Left ventricle myocardium inferior (tissue), 1 donor: Measurements from ENCODE around the gene UGT1A10. TPM values are rescaled to one million over a fixed set of nuclear protein-coding genes. Genes with fewer than 3 reads are reported as not detected.
A peak's percentile ranks its signal among the peaks of the same experiment; 100 is the strongest.

ENCODE experiments used
- DNase-seq: peaks from one replicate; pipeline ENCODE4 v3.0.0-alpha.2; 2020
- H3K27ac ChIP-seq: fragments of 200-600 bp; replicated peaks from 2 replicates; pipeline ENCODE4 v1.8.0; 2021
- H3K27me3 ChIP-seq: fragments of 200-600 bp; 2 replicates; pipeline ENCODE4 v1.8.0; 2021; ENCODE audit warnings: low read depth
- H3K36me3 ChIP-seq: fragments of 200-600 bp; 2 replicates; pipeline ENCODE4 v1.8.0; 2021
- H3K4me1 ChIP-seq: fragments of 200-600 bp; 2 replicates; pipeline ENCODE4 v1.8.0; 2021
- H3K4me3 ChIP-seq: fragments of 200-600 bp; 2 replicates; pipeline ENCODE4 v1.8.0; 2021; ENCODE audit warnings: mild to moderate bottlenecking, moderate library complexity
- H3K9me3 ChIP-seq: fragments of 200-600 bp; replicated peaks from 2 replicates; pipeline ENCODE4 v1.8.0; 2021
- CTCF ChIP-seq: fragments of 200-600 bp; IDR thresholded peaks from 2 replicates; pipeline ENCODE4 v1.8.0; 2021; ENCODE audit warnings: antibody characterized with exemption, mild to moderate bottlenecking, borderline replicate concordance
- intact Hi-C: fragments of 100-400 bp; cut with micrococcal nuclease; formaldehyde crosslinking; loops from one replicate; pipeline ENCODE4 v1.11.0; 2022
- total RNA-seq: library from RNA; stranded (reverse); fragmentation: NEBNext Ultra II Directional; extraction: Animal tissue kit (Norgen Biotek cat#: 25700); gene quantifications from one replicate; pipeline ENCODE4 v1.2.1, GENCODE V29; 2021
- donor health status: DM: no; HTN: yes; CAD: no; lungs with severe emphysema.

The UGT1A10 gene
- total RNA-seq, 1 donor from 2014 or later, result not detected

- Histone ChIP-seq H3K9me3 (peaks cover 22% of the 10 kb centered on the region), H3K4me3 (no peak overlapping the region), H3K4me1 (no peaks in the 10 kb centered on the region), H3K27ac (no peak overlapping the region), H3K27me3 (peaks cover 21% of the 10 kb centered on the region), H3K36me3 (no peaks in the 10 kb centered on the region)
- intact Hi-C loops, result no loop called here
- no peak for TF ChIP-seq CTCF
- no peak for DNase-seq
Observed at GRCh38 chr2:233705911-233706506, 69.8 kb downstream of the UGT1A10 start.

GRCh38 chr2:233706720-233707119, 70.5 kb downstream of the UGT1A10 start:
- no peak overlapping the region for H3K4me3 ChIP-seq
- no peaks in the 10 kb centered on the region for H3K36me3 ChIP-seq
- no peaks in the 10 kb centered on the region for H3K4me1 ChIP-seq
- intact Hi-C loops, result no loop called here
- DNase-seq, result no peak
- H3K9me3 ChIP-seq, result peaks cover 22% of the 10 kb centered on the region
- H3K27ac ChIP-seq, result no peak overlapping the region
- H3K27me3 ChIP-seq, result peaks cover 26% of the 10 kb centered on the region
- no peak for TF ChIP-seq CTCF

- no peak for TF ChIP-seq CTCF
- intact Hi-C loops, result no loop called here
- no peak overlapping the region for H3K4me3 ChIP-seq
Observed at GRCh38 chr2:233707940-233708644, 71.8 kb downstream of the UGT1A10 start.

GRCh38 chr2:233708942-233709341, 72.7 kb downstream of the UGT1A10 start:
- no peak for DNase-seq
- Histone ChIP-seq H3K9me3 (peaks cover 10% of the 10 kb centered on the region), H3K4me3 (no peak overlapping the region), H3K27ac (no peak overlapping the region), H3K27me3 (peaks cover 46% of the 10 kb centered on the region), H3K4me1 (no peaks in the 10 kb centered on the region), H3K36me3 (no peaks in the 10 kb centered on the region)
- no peak for TF ChIP-seq CTCF
- intact Hi-C loops, result no loop called here

More at GRCh38 chr2:233707940-233708644, 71.8 kb downstream of the UGT1A10 start:
- peaks cover 37% of the 10 kb centered on the region for H3K27me3 ChIP-seq
- H3K27ac ChIP-seq, result no peak overlapping the region
- peaks cover 18% of the 10 kb centered on the region for H3K9me3 ChIP-seq
- no peak for DNase-seq
- no peaks in the 10 kb centered on the region for H3K4me1 ChIP-seq
- no peaks in the 10 kb centered on the region for H3K36me3 ChIP-seq

- peaks cover 66% of the 10 kb centered on the region for H3K27me3 ChIP-seq
- no peaks in the 10 kb centered on the region for H3K4me1 ChIP-seq
- peak; percentile 80 for TF ChIP-seq CTCF
- DNase-seq, result peak; percentile 56
- no peak overlapping the region for H3K4me3 ChIP-seq
- H3K27ac ChIP-seq, result no peak overlapping the region
- intact Hi-C loops, result no loop called here
- H3K36me3 ChIP-seq, result no peaks in the 10 kb centered on the region
- no peaks in the 10 kb centered on the region for H3K9me3 ChIP-seq
Observed at GRCh38 chr2:233711312-233712008, 75.2 kb downstream of the UGT1A10 start.
